K562 (cell line): ENCODE data around the gene WDR86. TPM values are rescaled to one million over a fixed set of nuclear protein-coding genes. Genes with fewer than 3 reads are reported as not detected.
A peak's percentile ranks its signal among the peaks of the same experiment; 100 is the strongest.

ENCODE experiments used
- ATF3 ChIP-seq, 2 experiments: fragments of 450-650 bp in 1 of 2; sonication (generic) in 1 of 2; formaldehyde crosslinking in 1 of 2; IDR thresholded peaks in 1 of 2; conservative IDR thresholded peaks in 1 of 2; 2 replicates each; pipeline versions ENCODE4 v1.6.1 to v1.8.1; 2016 to 2023; ENCODE audit warnings: mild to moderate bottlenecking in 2 of 2, moderate library complexity in 2 of 2, inconsistent platforms in 1 of 2, missing genetic modification reagents in 1 of 2
- CBFA2T3 ChIP-seq: fragments of 450-650 bp; IDR thresholded peaks from 2 replicates; pipeline ENCODE4 v1.6.1; 2017
- ERF ChIP-seq: fragments of 450-650 bp; formaldehyde crosslinking; IDR thresholded peaks from 2 replicates; pipeline ENCODE4 v1.4.0; 2020; ENCODE audit warnings: mild to moderate bottlenecking, mixed read lengths
- GATA2 ChIP-seq: sonication (generic); formaldehyde crosslinking; IDR thresholded peaks from 2 replicates; pipeline ENCODE4 v1.4.0; 2020; ENCODE audit warnings: mild to moderate bottlenecking, missing genetic modification reagents
- KLF1 ChIP-seq: fragments of 450-650 bp; IDR thresholded peaks from 2 replicates; pipeline ENCODE4 v1.6.1; 2016; ENCODE audit warnings: missing genetic modification characterization, missing compliant biosample characterization
- MYNN ChIP-seq, 2 experiments: sonication (generic); formaldehyde crosslinking in 1 of 2; IDR thresholded peaks; 2 replicates each; pipeline versions ENCODE4 v1.5.0 to v1.6.1; 2016 to 2020; ENCODE audit warnings: antibody characterized with exemption in 1 of 2, missing genetic modification reagents in 1 of 2
- NBN ChIP-seq: fragments of 450-650 bp; IDR thresholded peaks from 2 replicates; pipeline ENCODE4 v1.6.1; 2016; ENCODE audit warnings: low read depth, mild to moderate bottlenecking
- NELFE ChIP-seq: IDR thresholded peaks from 2 replicates; pipeline ENCODE4 v1.6.1; 2011; ENCODE audit warnings: mild to moderate bottlenecking; ENCODE audit not compliant: insufficient read depth, insufficient read length
- NFE2 ChIP-seq: IDR thresholded peaks from 2 replicates; pipeline ENCODE4 v1.6.1; 2014; ENCODE audit warnings: antibody characterized with exemption, low read depth
- NFRKB ChIP-seq: fragments of 450-650 bp; IDR thresholded peaks from 2 replicates; pipeline ENCODE4 v1.6.1; 2016; ENCODE audit warnings: low read depth
- NR2C2 ChIP-seq, 2 experiments: fragments of 200-800 bp in 1 of 2; sonication (Bioruptor generic) in 1 of 2; sonication (generic) in 1 of 2; formaldehyde crosslinking in 1 of 2; IDR thresholded peaks; 2 replicates each; pipeline versions ENCODE4 v1.6.1 to v1.8.0; 2016 to 2022; ENCODE audit warnings: mild to moderate bottlenecking in 1 of 2, missing compliant biosample characterization in 1 of 2, missing genetic modification characterization in 1 of 2, missing genetic modification reagents in 1 of 2
- PHB ChIP-seq: fragments of 250-450 bp; sonication (Bioruptor Pico); IDR thresholded peaks from 2 replicates; pipeline ENCODE4 v1.5.0; 2021
- RAD51 ChIP-seq: fragments of 450-650 bp; IDR thresholded peaks from 2 replicates; pipeline ENCODE4 v1.7.1; 2016; ENCODE audit warnings: low read depth, mild to moderate bottlenecking, borderline replicate concordance
- RNF2 ChIP-seq: sonication (generic); IDR thresholded peaks from 2 replicates; pipeline ENCODE4 v1.6.1; 2016
- TCF3 ChIP-seq: sonication (generic); formaldehyde crosslinking; IDR thresholded peaks from 2 replicates; pipeline ENCODE4 v1.4.0; 2020; ENCODE audit warnings: mild to moderate bottlenecking, missing genetic modification reagents
- THAP7 ChIP-seq: fragments of 250-450 bp; sonication (Bioruptor Pico); IDR thresholded peaks from 2 replicates; pipeline ENCODE4 v1.5.0; 2021
- ZBTB43 ChIP-seq: sonication (generic); formaldehyde crosslinking; IDR thresholded peaks from 2 replicates; pipeline ENCODE4 v1.8.0; 2023; ENCODE audit warnings: mild to moderate bottlenecking, missing genetic modification reagents
- ZNF197 ChIP-seq: fragments of 200-800 bp; sonication (Bioruptor generic); IDR thresholded peaks from 2 replicates; pipeline ENCODE4 v1.6.1; 2016; ENCODE audit warnings: low read depth, missing genetic modification characterization, missing compliant biosample characterization
- ZSCAN32 ChIP-seq: fragments of 450-650 bp; formaldehyde crosslinking; IDR thresholded peaks from 2 replicates; pipeline ENCODE4 v1.4.0; 2020; ENCODE audit warnings: mild to moderate bottlenecking, moderate library complexity
- polyA plus RNA-seq, 8 experiments: library from polyadenylated mRNA; depleted of rRNA in 4 of 8; stranded (reverse) in 5 of 8; unstranded in 3 of 8; fragments of >200 nt; fragmentation: Nextera tagmentation in 2 of 8; fragmentation: Illumina TruSeq in 1 of 8; extraction: Ambion mirVana in 2 of 8; extraction: Trizol in 1 of 8; gene quantifications; 2 replicates each; pipeline versions ENCODE4 v1.2.1 to v1.2.3, GENCODE V29; 2011 to 2014; ENCODE audit warnings: inconsistent platforms in 1 of 8, missing spikeins in 1 of 8
- total RNA-seq, 7 experiments: library from RNA; depleted of rRNA in 6 of 7; stranded (reverse); fragments of >200 nt in 6 of 7; fragmentation: Illumina TruSeq in 2 of 7; extraction: Trizol in 2 of 7; gene quantifications; 2 replicates each; pipeline versions ENCODE4 v1.2.1 to v1.2.3, GENCODE V29; 2011 to 2021; ENCODE audit warnings: low replicate concordance in 1 of 7
- TF ChIP-seq, protein P1 (sequence below): sonication (generic); formaldehyde crosslinking; IDR thresholded peaks from 2 replicates; pipeline ENCODE4 v1.9.0; 2022; ENCODE audit warnings: mild to moderate bottlenecking, missing genetic modification reagents
- TF ChIP-seq, protein P2 (sequence below): fragments of 250-450 bp; sonication (Bioruptor Pico); IDR thresholded peaks from 2 replicates; pipeline ENCODE4 v1.8.0; 2022; ENCODE audit warnings: moderate library complexity, mild to moderate bottlenecking, inconsistent platforms

Gene WDR86
- total and polyA plus RNA-seq, 9 of the 15 experiments (the other 6 are each of a cell fraction or from before 2014, with no cell fraction given), result 0.24 TPM; not detected in 8

GRCh38 chr7:151404216-151405011, 5.4 kb downstream of the WDR86 start (continued):
- TF ChIP-seq, protein P1, sequence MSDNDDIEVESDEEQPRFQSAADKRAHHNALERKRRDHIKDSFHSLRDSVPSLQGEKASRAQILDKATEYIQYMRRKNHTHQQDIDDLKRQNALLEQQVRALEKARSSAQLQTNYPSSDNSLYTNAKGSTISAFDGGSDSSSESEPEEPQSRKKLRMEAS (CRISPR knock-in tag), result peak; percentile 13; the same call in 1 of the 2 replicates
- TF ChIP-seq RAD51, result no peak
- TF ChIP-seq NBN, result no peak
- TF ChIP-seq MYNN (IDR thresholded peaks at IDR 0.05), result peak; percentile 87
- TF ChIP-seq MYNN (CRISPR knock-in tag; IDR thresholded peaks at IDR 0.05), result no peak
- TF ChIP-seq THAP7 (CRISPR knock-in tag), result no peak
- TF ChIP-seq GATA2 (CRISPR knock-in tag), result no peak
- TF ChIP-seq ZBTB43 (CRISPR knock-in tag), result peak; percentile 84; the same call in 1 of the 2 replicates
- peak; percentile 67; the same call in 1 of the 2 replicates for TF ChIP-seq ATF3 (IDR thresholded peaks at IDR 0.05)
- TF ChIP-seq ATF3 (CRISPR knock-in tag; conservative IDR thresholded peaks at IDR 0.05), result no peak
- TF ChIP-seq CBFA2T3, result peak; percentile 60
- peak; percentile 1; the same call in 1 of the 2 replicates for TF ChIP-seq TCF3
- peak; percentile 23; the same call in 1 of the 2 replicates for TF ChIP-seq NFRKB
- peak; percentile 35; the same call in 1 of the 2 replicates for TF ChIP-seq NFE2
- peak; percentile 58; the same call in 1 of the 2 replicates for TF ChIP-seq RNF2
- TF ChIP-seq PHB (CRISPR knock-in tag), result no peak
- TF ChIP-seq ERF (CRISPR knock-in tag), result no peak
- 0 out of 2 replicates have a peak, but pooled peaks have one; percentile 26 for TF ChIP-seq ZNF197
- TF ChIP-seq NELFE, result no peak
- TF ChIP-seq NR2C2 (CRISPR knock-in tag; IDR thresholded peaks at IDR 0.05), result 0 out of 2 replicates have a peak, but pooled peaks have one; percentile 17
- TF ChIP-seq NR2C2 (tag; IDR thresholded peaks at IDR 0.05), result peak; percentile 82
- TF ChIP-seq ZSCAN32 (CRISPR knock-in tag), result no peak
- TF ChIP-seq, protein P2, sequence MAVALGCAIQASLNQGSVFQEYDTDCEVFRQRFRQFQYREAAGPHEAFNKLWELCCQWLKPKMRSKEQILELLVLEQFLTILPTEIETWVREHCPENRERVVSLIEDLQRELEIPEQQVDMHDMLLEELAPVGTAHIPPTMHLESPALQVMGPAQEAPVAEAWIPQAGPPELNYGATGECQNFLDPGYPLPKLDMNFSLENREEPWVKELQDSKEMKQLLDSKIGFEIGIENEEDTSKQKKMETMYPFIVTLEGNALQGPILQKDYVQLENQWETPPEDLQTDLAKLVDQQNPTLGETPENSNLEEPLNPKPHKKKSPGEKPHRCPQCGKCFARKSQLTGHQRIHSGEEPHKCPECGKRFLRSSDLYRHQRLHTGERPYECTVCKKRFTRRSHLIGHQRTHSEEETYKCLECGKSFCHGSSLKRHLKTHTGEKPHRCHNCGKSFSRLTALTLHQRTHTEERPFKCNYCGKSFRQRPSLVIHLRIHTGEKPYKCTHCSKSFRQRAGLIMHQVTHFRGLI (CRISPR knock-in tag), result no peak
- peak; percentile 42; the same call in 1 of the 2 replicates for TF ChIP-seq KLF1 (tag)
